ENCODE data around the gene SNX32. TPM values are rescaled to one million over a fixed set of nuclear protein-coding genes. Genes with fewer than 3 reads are reported as not detected.

Gene SNX32
- total and polyA plus RNA-seq, 9 of the 15 experiments (the other 6 are each of a cell fraction or from before 2014, with no cell fraction given), result 0.03 TPM; not detected in 7

- TF ChIP-seq E2F6 (IDR thresholded peaks at IDR 0.05; ENCODE audit: borderline replicate concordance in 1 of 2, extremely low read depth in 1 of 2, insufficient read depth in 1 of 2, insufficient read length in 1 of 2, low read depth in 1 of 2, low read length in 1 of 2, poor library complexity in 1 of 2, severe bottlenecking in 1 of 2) (peak; percentile 80 to 98), GTF2E2 (tag; IDR thresholded peaks at IDR 0.05) (0 out of 2 replicates have a peak, but pooled peaks have one; percentile 24), CHAMP1 (IDR thresholded peaks at IDR 0.05) (no peak), ZNF444 (CRISPR knock-in tag; IDR thresholded peaks at IDR 0.05) (0 out of 2 replicates have a peak, but pooled peaks have one; percentile 29), LCOR (CRISPR knock-in tag; IDR thresholded peaks at IDR 0.05) (no peak), WHSC1 (IDR thresholded peaks at IDR 0.05; ENCODE audit: low read length) (no peak), USF2 (CRISPR knock-in tag; IDR thresholded peaks at IDR 0.05) (no peak), PRDM10 (IDR thresholded peaks at IDR 0.05; ENCODE audit: partially characterized antibody) (peak; percentile 35), CHD2 (IDR thresholded peaks at IDR 0.05; ENCODE audit: low read depth, low read length) (peak; percentile 21; the same call in 1 of the 2 replicates), GMEB1 (CRISPR knock-in tag; IDR thresholded peaks at IDR 0.05) (peak; percentile 66), UBTF (IDR thresholded peaks at IDR 0.05; ENCODE audit: borderline replicate concordance in 1 of 2, low read depth in 2 of 2, low read length in 2 of 2) (no peak), SAP30 (IDR thresholded peaks at IDR 0.05; ENCODE audit: borderline replicate concordance, insufficient read depth, low read depth, low read length, poor library complexity, severe bottlenecking) (peak; percentile 86)
Measured at GRCh38 chr11:65890324-65891218, 56.8 kb downstream of the SNX32 start, which contains the start of gene CCDC85B (continued).
